ENCODE data around the gene ZNF316. TPM values are rescaled to one million over a fixed set of nuclear protein-coding genes. Genes with fewer than 3 reads are reported as not detected.

Gene ZNF316
- total RNA-seq, 2 experiments from 2014 or later: 18.1 to 37.5 TPM

- H4K20me1 ChIP-seq (ENCODE audit: insufficient read depth, low read length): no peaks in the 10 kb centered on the region
- ChIA-PET POLR2A (no interaction called here), CTCF (ENCODE audit: unreplicated experiment) (no interaction called here)
- no peak overlapping the region for H2AFZ ChIP-seq (ENCODE audit: low read length)
- H3K79me2 ChIP-seq (ENCODE audit: insufficient read depth, low read depth, low read length): no peaks in the 10 kb centered on the region
- H3K9me2 ChIP-seq (ENCODE audit: insufficient read depth, low read length): no peaks in the 10 kb centered on the region
- no peak overlapping the region for H3K27ac ChIP-seq (ENCODE audit: low read depth, low read length, poor library complexity, severe bottlenecking)
- no peaks in the 10 kb centered on the region for H3K4me1 ChIP-seq (ENCODE audit: insufficient read depth, low read length, poor library complexity, severe bottlenecking)
- BruUV-seq (replicated peaks): no TSS peak
- peaks cover 27% of the 10 kb centered on the region for H3K9me3 ChIP-seq (ENCODE audit: low read length)
- DNase-seq (ENCODE audit: low spot score): no peak
- H3K4me2 ChIP-seq (ENCODE audit: low read length): no peak overlapping the region
- no peak overlapping the region for H3K4me3 ChIP-seq (ENCODE audit: low read depth, low read length, poor library complexity, severe bottlenecking)
- TF ChIP-seq EZH2phosphoT487 (IDR thresholded peaks at IDR 0.05; ENCODE audit: borderline replicate concordance, low read depth, low read length) (no peak), CTCF (conservative IDR thresholded peaks at IDR 0.05; ENCODE audit: low read length) (no peak)
- H3K36me3 ChIP-seq (ENCODE audit: insufficient read depth, low read length): peaks cover 13% of the 10 kb centered on the region
- intact Hi-C loops (cut with micrococcal nuclease; ENCODE audit: unreplicated experiment): no loop called here
Measured at GRCh38 chr7:6680146-6680545, 43.0 kb downstream of the ZNF316 start.

GRCh38 chr7:6691103-6691502 lies 54.0 kb downstream of the ZNF316 start:
- peaks cover 53% of the 10 kb centered on the region for H3K9me3 ChIP-seq (ENCODE audit: low read length)
- DNase-seq (ENCODE audit: low spot score): no peak
- ChIA-PET CTCF (ENCODE audit: unreplicated experiment) (no interaction called here), POLR2A (no interaction called here)
- H3K9me2 ChIP-seq (ENCODE audit: insufficient read depth, low read length): no peaks in the 10 kb centered on the region
- H3K4me3 ChIP-seq (ENCODE audit: low read depth, low read length, poor library complexity, severe bottlenecking): no peak overlapping the region
- no peaks in the 10 kb centered on the region for H3K79me2 ChIP-seq (ENCODE audit: insufficient read depth, low read depth, low read length)
- TF ChIP-seq EZH2phosphoT487 (IDR thresholded peaks at IDR 0.05; ENCODE audit: borderline replicate concordance, low read depth, low read length) (no peak), CTCF (conservative IDR thresholded peaks at IDR 0.05; ENCODE audit: low read length) (no peak)
- no peaks in the 10 kb centered on the region for H3K4me1 ChIP-seq (ENCODE audit: insufficient read depth, low read length, poor library complexity, severe bottlenecking)
- no peaks in the 10 kb centered on the region for H4K20me1 ChIP-seq (ENCODE audit: insufficient read depth, low read length)
- H2AFZ ChIP-seq (ENCODE audit: low read length): no peak overlapping the region
- intact Hi-C loops (cut with micrococcal nuclease; ENCODE audit: unreplicated experiment): no loop called here
- H3K4me2 ChIP-seq (ENCODE audit: low read length): no peak overlapping the region
- H3K27ac ChIP-seq (ENCODE audit: low read depth, low read length, poor library complexity, severe bottlenecking): no peak overlapping the region
- peaks cover 100% of the 10 kb centered on the region for H3K36me3 ChIP-seq (ENCODE audit: insufficient read depth, low read length)
- no TSS peak for BruUV-seq (replicated peaks)

GRCh38 chr7:6691609-6692106 lies 54.5 kb downstream of the ZNF316 start:
- CTCF ChIA-PET (ENCODE audit: unreplicated experiment): no interaction called here
- Histone ChIP-seq H2AFZ (ENCODE audit: low read length) (no peak overlapping the region), H3K9me3 (ENCODE audit: low read length) (peaks cover 53% of the 10 kb centered on the region), H3K27ac (ENCODE audit: low read depth, low read length, poor library complexity, severe bottlenecking) (no peak overlapping the region), H3K79me2 (ENCODE audit: insufficient read depth, low read depth, low read length) (no peaks in the 10 kb centered on the region), H3K36me3 (ENCODE audit: insufficient read depth, low read length) (peaks cover 100% of the 10 kb centered on the region), H3K4me1 (ENCODE audit: insufficient read depth, low read length, poor library complexity, severe bottlenecking) (no peaks in the 10 kb centered on the region), H3K4me3 (ENCODE audit: low read depth, low read length, poor library complexity, severe bottlenecking) (no peak overlapping the region), H3K9me2 (ENCODE audit: insufficient read depth, low read length) (no peaks in the 10 kb centered on the region), H3K4me2 (ENCODE audit: low read length) (no peak overlapping the region), H4K20me1 (ENCODE audit: insufficient read depth, low read length) (no peaks in the 10 kb centered on the region)
- TF ChIP-seq CTCF (conservative IDR thresholded peaks at IDR 0.05; ENCODE audit: low read length): no peak
- TF ChIP-seq EZH2phosphoT487 (IDR thresholded peaks at IDR 0.05; ENCODE audit: borderline replicate concordance, low read depth, low read length): no peak
- BruUV-seq (replicated peaks): no TSS peak
- no peak for DNase-seq (ENCODE audit: low spot score)
- POLR2A ChIA-PET: interaction anchor here (0.7 kb wide), 1 partner anchor 205 kb away, joined by 3 read pairs; no protein-coding TSS in a partner anchor
- intact Hi-C loops (cut with micrococcal nuclease; ENCODE audit: unreplicated experiment): no loop called here
